HG03196 (cell line): ENCODE data around the gene IRF2.
"Not testable (repeated sequence)": the region's sequence is repeated elsewhere in the genome, so short reads cannot be mapped to it uniquely, and the experiment has no call there.

Source experiments
- ATAC-seq: cut with Tn5 transposase; IDR thresholded peaks from one replicate; pipeline ENCODE4 v1.9.1; 2021; ENCODE audit not compliant: unreplicated experiment

Gene IRF2

DNA sequence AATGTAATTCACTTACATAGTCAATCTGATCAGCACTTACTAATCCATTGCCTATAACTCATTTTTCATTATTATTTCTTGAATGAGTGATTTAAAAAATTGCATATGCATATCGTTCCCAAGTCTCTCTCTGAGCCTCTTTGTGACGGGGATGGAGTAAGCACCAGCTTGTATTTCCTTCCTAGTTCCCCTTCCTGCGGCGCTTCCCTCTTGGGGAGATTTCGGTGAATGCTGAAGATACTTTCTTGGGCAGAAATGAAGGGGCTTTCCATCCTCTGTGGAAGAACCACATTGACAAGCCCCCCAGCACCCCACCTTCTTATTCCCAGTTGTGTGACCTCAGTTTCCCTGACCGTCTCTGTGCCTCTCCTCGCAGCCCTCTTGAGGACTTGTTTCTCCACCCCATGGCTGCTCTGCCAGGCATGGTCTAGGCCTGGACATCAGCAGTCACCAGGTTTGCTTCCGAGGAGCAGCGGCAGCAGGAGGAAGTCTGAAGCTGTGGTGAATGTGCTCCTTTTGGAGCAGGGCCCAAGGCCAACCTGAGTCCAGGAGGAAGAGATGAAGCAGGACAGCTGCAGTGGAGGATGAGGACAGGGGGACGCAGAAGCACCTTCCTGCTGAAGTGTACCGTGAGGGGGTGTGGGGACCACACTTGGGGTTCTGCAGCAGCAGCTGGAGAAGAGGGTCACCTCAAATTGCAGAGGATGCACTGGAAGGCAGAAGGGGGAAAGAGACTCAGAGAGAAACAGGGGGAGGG lies 124.9 kb downstream of the IRF2 start:
- ATAC-seq, result no peak

DNA sequence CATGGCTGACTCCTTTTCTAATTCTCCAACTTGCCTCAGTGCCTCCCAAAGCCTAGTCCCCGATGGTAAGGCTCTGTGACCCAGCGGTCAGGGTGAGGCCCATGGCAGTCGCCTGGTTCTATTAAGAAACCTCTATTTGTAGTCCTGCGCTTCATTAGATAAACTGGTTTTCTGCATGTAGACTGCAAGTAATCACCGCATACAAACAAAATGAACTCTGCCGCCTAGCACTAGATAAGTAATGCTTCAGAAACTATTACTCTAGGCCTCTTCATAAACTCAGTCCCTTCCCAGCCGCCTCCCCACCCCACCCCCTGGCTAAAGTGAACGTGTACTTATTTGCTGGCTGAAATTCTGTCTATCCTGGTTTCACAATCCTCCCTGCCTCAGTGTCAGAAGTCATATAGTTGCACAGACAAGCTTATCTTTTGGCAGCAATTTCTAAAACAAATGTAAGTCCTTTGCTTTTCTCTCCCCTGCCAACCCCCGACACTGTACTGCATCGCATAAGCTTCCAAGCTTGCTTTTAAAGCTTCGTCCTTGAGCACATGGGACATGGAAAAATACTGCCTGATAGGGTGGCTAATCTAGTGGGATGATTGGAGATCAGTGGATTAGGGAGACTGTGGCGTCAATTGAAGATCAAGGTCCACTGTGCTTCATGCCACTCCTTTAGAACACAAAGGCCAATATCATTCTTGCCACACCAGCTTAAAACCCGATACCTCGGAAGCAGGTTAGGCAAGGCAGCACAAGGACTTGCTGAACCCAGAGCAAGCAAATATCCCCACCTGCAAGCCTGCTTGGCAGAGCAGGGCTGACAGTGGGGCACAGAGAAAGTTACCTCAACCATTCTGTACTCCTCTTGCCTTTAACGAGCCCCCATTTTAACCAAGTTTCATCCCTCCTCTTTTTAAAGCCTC lies 125.8 kb downstream of the IRF2 start:
- no peak for ATAC-seq

DNA sequence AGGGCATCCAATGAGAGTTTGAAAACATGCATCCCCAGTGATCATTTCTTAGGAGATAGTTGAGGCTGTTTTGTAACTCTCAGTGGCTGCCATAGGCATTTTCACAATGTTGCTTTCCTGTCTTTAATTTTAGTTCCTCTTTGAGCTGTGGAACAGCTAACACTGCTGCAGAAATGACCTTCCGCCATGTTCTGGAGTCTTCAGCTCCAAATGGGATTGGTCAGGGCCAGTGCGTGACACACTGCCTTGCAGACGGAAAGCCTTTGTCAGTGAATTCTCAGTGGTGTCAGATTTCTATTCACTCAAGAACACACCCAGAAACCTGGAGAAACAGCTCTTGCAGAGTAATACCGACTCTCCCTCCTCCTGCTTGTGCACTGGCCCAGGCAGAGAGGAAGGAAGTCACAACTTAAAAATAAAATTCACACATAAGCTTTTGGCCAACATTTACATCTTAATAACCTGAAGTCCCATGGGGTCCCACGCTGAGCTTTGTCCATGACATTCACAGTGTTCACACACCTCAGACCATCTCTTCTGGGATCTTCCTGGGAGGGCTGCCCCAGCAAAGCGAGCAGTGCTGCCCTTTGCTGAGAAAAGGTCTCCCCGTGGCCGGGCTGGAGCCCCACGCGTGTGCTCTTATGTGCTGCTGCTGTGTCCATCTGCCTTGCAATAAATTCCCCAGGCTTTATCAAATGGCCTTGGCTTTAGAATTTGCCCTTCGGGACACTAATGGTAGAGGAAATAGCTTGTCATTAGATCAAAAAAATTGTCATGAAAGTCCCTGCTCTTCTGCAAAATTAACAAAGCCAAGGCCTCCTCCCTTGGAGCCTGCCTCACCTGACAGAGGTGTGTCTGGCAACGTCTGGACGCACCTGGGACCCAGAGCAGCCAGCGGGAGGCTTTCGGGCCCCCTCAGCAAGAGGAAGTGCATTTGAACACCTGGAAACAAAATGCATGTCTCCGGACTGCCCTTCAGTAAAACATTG lies 126.8 kb downstream of the IRF2 start:
- peak; percentile 70 for ATAC-seq

DNA sequence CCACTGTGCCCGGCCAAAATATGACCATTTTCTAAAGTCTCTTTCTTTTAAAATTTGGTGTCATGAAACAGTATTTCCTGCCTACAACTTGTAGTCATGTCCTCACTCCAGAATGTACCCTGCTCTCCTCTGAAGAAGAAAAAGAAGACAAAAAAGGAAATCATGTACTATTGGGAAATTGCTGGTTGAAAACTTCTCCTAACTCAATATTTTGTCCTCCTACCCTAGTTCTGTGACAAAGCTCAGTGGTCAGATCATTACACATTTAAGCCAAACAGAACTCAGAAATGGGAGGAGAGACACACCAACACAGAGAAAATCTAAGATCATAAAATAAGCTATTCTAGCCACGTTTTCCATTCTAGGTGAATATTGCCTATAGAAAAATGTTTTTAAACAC lies 127.7 kb downstream of the IRF2 start:
- no peak for ATAC-seq

DNA sequence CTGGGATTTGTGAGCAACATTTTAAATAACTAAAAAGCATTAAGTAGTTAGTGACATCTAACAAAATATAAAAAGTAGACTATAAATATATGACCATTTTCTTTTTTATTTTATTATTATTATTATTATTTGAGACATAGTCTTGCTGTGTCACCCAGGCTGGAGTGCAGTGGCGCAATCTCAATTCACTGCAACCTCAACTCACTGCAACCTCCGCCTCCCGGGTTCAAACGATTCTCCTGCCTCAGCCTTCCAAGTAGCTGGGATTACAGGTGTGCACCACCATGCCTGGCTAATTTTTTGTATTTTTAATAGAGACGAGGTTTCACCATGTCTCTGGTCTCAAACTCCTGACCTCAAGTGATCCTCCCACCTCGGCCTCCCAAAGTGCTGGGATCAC lies 128.1 kb downstream of the IRF2 start:
- not testable (repeated sequence) for ATAC-seq

DNA sequence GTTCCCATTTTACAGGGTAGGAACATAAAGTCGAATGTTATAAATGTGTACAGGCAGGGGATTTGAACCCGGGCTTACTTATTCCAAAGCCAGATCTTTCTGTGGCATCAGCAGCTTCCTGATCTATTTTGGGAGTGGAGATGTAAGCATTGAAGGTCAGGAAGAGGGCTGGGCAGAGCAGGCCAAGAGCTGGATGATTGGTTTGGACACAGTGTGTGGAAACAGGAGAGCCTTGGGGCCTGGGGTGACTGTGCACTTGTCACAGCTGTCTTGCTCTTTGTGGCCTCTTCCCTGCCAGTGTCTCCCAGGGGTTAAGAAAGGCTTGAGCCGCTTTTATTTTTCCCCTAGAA lies 128.8 kb downstream of the IRF2 start:
- no peak for ATAC-seq

DNA sequence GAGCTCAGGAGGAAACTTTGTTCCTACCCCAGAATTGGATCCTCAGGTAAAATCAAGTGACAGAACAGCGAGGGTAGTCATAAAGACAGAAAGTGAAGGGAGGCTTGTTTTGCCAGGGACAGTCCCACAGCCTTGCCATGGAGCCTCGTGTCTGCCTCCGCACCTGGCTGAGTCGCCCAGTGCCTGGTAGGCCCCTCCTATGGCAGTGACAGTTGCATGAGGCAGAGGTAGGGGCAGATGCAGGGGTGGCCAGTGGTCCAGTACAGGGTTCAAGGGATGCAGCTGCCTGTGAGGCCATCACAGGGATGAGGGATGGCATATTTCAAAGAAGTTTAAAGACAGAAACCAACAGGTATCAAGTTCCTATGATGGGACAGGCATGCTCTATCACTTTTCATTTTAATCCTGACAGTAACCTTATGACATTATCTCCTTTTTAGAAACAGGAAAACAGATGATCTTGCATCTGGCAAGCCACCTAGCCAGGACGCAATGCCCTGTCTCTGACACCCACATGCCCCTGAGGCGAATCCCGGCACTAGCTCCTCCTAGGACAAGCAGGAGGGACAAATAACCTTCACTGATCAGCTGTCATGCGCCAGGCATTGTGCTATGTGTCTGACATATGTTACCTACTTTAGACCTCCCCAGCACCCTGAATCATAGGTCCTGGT lies 129.3 kb downstream of the IRF2 start:
- no peak for ATAC-seq

DNA sequence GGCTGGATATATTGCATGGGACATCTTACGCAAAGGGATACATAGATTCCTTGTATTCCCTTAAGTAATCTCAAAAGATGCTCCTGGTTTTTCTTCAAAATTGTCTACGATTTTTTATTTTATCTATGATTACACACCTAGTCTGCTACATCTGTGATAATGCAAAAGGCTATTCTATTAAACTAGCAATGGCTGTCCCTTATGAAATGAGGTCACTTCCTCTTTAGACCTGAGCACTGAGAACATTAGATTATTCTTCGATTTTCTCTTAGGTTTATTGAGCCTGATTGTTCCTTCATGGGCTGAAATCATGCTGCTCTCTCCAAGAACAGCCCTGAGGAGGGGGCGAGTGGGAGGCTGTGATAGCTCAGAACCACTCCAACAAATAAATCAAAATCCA lies 129.9 kb downstream of the IRF2 start:
- no peak for ATAC-seq

DNA sequence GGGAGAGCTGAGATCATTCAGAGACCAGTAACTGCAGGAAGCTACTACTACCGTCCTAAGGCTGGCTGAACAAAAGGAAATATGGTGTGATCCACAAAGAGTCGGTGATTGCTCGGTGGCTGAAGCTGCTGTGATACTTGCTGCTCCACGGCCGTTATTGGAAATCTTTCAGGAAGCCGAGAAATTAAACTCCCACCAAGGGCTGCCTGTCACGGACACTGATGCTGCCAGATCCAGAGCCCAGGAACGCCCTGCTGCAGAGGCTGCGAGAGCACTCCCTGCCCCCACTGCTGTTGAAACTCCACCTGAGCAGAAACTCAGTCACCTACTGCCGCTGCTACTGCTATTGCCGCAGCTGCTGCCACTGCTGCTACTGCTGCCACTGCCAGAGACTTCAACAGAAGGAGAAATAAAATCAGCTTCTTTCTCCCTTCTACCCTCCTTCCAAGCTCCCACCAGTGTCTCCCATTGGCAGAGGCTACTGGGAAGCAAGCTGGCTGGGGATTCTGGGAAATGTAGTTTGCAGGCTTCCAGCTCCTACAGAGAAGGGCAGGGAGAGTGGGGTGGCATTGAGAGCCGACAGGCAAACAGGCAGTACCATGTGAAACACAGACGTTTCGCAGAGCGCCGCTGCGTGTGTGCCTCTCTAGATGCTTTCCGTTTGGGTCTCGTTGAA lies 130.7 kb downstream of the IRF2 start:
- ATAC-seq, result peak; percentile 39

DNA sequence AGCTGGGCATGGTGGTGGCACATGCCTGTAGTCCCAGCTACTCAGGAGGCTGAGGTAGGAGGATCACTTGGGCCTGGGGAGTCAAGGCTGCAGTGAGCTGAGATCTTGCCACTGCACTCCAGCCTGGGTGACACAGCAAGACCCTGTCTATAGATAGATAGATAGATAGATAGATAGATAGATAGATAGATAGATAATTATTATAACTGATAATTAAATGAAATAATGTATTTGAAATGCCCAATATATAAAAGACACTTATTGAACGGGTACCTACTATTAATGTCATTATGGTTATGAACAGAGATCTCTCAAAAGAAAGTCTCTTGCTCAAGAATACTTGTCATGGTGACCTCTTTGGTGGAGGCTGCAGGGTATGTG lies 131.5 kb downstream of the IRF2 start:
- not testable (repeated sequence) for ATAC-seq

DNA sequence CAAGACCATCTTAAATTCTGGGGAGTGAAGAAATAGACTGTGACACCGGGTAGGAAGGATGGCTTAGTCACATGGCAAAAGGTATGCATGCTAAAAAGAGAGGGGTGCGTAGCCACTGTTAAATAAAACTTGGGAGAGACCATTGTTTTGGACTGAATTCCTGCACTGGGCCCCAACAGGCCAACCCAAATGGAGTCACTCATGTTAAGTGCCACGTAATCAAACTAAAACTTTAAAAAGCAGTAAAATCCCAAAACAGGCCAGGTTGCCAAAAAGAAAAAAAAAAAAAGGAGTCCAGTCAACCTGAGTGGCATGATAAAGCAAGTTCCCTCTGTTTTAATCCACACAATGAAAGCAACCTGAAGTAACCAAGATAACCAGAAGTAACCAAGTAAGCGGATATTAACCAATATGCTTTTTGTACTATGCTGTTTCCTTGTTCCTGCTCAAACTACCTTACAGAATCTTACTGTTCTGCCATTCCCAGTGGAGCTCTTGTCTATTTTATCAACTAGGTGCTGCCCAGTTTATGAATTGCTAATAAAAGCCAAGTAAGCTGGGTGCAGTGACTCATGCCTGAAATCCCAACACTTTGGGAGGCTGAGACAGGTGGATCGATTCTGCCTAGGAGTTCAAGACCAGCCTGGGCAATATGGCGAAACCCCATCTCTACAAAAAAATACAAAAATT lies 132.0 kb downstream of the IRF2 start:
- ATAC-seq, result no peak

DNA sequence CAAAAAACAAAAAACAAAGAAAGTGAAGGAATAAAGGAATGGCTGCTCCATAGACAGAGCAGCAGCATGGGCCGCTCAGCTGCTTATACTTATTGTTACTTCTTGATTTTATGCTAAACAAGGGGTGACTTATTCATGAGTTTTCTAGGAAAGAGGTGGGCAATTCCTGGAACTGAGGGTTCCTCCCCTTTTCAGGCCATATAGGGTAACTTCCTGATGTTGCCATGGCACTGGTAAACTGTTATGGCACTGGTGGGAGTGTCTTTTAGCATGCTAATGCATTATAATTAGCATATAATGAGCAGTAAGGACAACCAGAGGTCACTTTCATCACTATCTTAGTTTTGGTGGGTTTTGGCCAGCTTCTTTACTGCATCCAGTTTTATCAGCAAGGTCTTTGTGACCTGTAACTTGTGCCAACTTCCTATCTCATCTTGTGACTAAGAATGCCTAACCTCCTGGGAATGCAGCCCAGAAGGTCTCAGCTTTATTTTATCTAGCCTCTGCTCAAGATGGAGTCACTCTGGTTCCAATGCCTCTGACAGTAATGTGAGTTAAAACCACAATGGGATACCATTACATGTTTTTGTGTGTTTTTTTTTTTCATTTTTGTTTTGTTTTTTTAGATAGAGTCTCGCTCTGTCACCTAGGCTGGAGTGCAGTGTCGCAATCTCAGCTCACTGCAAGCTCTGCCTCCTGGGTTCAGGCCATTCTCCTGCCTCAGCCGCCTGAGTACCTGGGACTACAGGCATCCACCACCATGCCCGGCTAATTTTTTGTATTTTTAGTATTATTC lies 134.8 kb downstream of the IRF2 start:
- not testable (repeated sequence) for ATAC-seq

DNA sequence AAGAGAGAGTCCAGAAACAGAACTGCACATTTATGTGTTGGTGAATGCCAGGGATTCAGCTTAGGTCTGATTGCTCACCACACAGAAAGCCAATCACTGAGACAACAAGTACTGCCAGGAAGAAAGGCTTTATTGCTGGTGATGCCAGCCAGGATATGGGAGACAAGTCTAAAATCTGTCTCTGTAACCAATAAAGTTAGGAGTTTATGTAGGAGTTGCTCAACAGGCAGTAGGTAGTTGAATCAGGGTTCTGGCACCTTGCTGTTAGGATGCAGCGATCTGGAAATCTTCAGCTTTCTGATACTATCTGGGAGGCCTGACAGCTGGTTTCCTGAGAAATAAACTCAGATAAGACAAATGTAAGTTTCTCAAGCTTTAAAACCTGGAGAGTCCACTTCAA lies 136.4 kb downstream of the IRF2 start:
- no peak for ATAC-seq
